Activated CD4-positive, alpha-beta T cell treated with anti-CD3 and anti-CD28 coated beads, Interleukin-2, amount 10 ng/mL, durations not matched to agents 24 days and 14 days (primary cell): ENCODE data around the gene MAST4. TPM values are rescaled to one million over a fixed set of nuclear protein-coding genes. Genes with fewer than 3 reads are reported as not detected.

ENCODE experiments used
- DNase-seq: peaks from one replicate; pipeline ENCODE4 v3.0.0; 2022
- H3K27ac Mint-ChIP-seq: one replicate; pipeline ENCODE4 v1.8.0; 2022; ENCODE audit warnings: mild to moderate bottlenecking, mixed read lengths
- H3K27me3 Mint-ChIP-seq: one replicate; pipeline ENCODE4 v1.8.0; 2022; ENCODE audit warnings: mixed read lengths
- H3K36me3 Mint-ChIP-seq: one replicate; pipeline ENCODE4 v1.8.0; 2022; ENCODE audit warnings: low read depth, mild to moderate bottlenecking, mixed read lengths
- H3K4me1 Mint-ChIP-seq: one replicate; pipeline ENCODE4 v1.8.0; 2021; ENCODE audit warnings: mixed read lengths
- H3K4me3 Mint-ChIP-seq: one replicate; pipeline ENCODE4 v1.8.0; 2022; ENCODE audit warnings: mild to moderate bottlenecking, moderate library complexity, mixed read lengths
- H3K9me3 Mint-ChIP-seq: one replicate; pipeline ENCODE4 v1.8.0; 2021; ENCODE audit warnings: mixed read lengths
- intact Hi-C: fragments of 100-400 bp; cut with micrococcal nuclease; formaldehyde crosslinking; loops from one replicate; pipeline ENCODE4 v1.15.1; 2023
- total RNA-seq: library from RNA; stranded (reverse); gene quantifications from 2 replicates; pipeline ENCODE4 v1.2.3, GENCODE V29; 2022

The MAST4 gene
- total RNA-seq, 1 donor from 2014 or later, result 16.1 TPM

- Mint-ChIP-seq H3K27ac (no peak overlapping the region), H3K27me3 (no peaks in the 10 kb centered on the region), H3K4me1 (peaks cover 11% of the 10 kb centered on the region), H3K4me3 (no peak overlapping the region), H3K9me3 (peaks cover 9% of the 10 kb centered on the region), H3K36me3 (peaks cover 8% of the 10 kb centered on the region)
- no peak for DNase-seq
- intact Hi-C loops, result no loop called here
Measured at GRCh38 chr5:67043796-67044511, 447.8 kb downstream of the MAST4 start.

DNA sequence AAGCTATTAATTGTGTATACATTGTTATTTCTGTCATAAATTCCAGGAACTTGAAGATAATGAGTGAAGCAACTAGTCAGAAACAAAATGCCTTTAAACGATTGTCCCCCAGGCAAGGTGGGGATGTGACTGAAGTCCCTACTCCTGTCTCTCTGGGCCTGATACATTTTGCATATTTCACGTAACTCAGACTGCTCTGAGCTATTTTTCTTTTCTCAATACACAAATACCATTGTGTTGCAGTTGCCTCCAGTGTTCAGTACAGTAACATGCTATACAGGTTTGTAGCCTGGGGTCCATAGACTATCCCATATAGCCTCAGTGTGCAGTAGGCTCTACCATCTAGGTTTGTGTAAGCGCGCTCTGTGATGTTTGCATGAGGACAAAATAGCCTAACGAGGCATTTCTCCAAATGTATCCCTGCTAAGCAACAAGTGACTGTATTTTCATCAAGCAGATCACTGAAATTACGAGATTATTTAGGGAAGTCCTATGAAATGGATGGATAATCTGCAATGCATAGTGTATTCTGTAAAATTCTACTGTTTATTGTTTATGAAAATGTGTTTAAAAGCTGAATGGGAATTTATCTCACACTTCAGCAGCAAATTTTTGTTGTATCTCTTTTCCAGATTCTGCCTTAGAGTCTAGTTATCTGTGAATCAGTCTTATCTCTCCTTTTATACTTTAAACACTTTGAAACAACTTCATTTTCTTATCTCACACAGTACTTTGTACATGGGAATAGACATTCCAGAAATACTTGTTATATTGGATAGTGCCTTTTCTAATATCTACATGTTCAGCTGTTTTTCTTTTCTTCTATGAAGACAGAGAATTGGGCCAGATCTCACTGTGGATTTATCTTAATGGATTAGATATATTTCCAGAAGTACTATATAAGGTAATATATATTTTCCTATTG, 449.9 kb downstream of the MAST4 start:
- intact Hi-C loops, result no loop called here
- Mint-ChIP-seq H3K4me1 (peaks cover 13% of the 10 kb centered on the region), H3K27me3 (no peaks in the 10 kb centered on the region), H3K27ac (no peak overlapping the region), H3K4me3 (no peak overlapping the region), H3K36me3 (peaks cover 4% of the 10 kb centered on the region), H3K9me3 (peaks cover 5% of the 10 kb centered on the region)
- peak; percentile 41 for DNase-seq

DNA sequence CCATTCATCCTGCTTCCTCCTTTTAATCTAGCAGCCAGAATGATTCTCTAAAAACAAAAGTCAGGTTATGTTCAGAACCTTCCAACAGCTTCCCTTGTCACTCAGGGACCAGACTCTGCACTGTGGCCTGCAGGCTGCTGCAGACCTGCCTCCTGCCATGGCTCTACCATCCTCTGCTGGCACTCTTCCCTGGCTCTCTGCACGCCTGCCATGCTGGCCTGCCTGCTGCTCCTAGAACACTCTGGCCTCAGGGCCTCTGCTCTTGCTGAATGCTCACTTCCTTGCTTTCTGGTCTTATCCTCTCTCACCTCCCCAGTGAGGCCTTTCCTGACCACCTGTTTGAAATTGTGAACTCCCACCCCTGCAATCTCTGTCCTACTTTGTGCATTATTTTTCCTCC, 451.0 kb downstream of the MAST4 start:
- peaks cover 5% of the 10 kb centered on the region for H3K9me3 Mint-ChIP-seq
- peaks cover 4% of the 10 kb centered on the region for H3K36me3 Mint-ChIP-seq
- peaks cover 10% of the 10 kb centered on the region for H3K4me1 Mint-ChIP-seq
- intact Hi-C loops, result no loop called here
- no peak overlapping the region for H3K27ac Mint-ChIP-seq
- DNase-seq, result peak; percentile 42
- H3K4me3 Mint-ChIP-seq, result no peak overlapping the region
- H3K27me3 Mint-ChIP-seq, result no peaks in the 10 kb centered on the region

DNA sequence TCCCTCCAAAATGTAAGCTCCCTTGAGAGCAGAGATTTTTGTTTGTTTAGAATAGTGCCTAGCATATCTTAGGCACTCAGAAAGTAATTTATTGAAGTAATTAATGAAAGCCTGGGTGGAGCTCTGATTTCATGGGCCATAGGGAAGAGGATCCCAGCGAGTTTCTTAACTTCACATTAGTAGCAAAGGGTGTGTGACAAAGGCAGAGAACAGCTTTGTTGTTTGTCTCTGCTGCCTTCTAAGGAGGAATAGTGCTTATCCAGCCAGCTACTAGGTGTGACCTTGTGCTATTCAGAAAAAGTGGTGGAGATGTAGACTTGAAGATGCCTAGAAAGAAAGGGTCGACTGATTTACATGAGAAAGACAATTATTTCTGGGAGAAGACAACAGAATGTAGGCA, 451.4 kb downstream of the MAST4 start:
- Mint-ChIP-seq H3K4me1 (peaks cover 10% of the 10 kb centered on the region), H3K27me3 (no peaks in the 10 kb centered on the region), H3K27ac (no peak overlapping the region)

DNA sequence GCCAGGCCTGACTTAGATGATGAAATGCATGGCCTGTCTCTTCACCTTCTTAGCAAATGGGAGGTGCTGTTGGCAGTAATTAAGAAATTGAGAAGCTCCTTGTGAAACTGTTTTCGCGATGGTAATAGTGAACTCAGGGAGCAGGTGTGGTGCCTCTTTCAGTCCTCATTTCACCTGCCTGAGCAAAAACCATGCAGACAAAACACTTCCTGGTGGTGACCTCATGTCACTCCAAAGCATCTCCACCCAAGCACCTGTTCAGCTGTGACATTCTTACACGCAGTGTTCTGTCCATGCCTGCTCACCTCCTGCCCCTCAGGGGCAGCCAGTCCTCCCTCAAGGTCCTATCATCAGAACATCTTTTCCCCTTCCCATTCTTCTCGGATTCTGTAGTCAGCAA, 453.9 kb downstream of the MAST4 start:
- H3K4me1 Mint-ChIP-seq, result peaks cover 8% of the 10 kb centered on the region
- peaks cover 3% of the 10 kb centered on the region for H3K36me3 Mint-ChIP-seq
- no peaks in the 10 kb centered on the region for H3K27me3 Mint-ChIP-seq
- no peak overlapping the region for H3K27ac Mint-ChIP-seq
- no peak overlapping the region for H3K4me3 Mint-ChIP-seq
- H3K9me3 Mint-ChIP-seq, result no peaks in the 10 kb centered on the region
- intact Hi-C loops, result no loop called here
- peak; percentile 56 for DNase-seq

More for the DNA sequence above, 451.4 kb downstream of the MAST4 start:
- no peak overlapping the region for H3K4me3 Mint-ChIP-seq
- DNase-seq, result peak; percentile 8
- intact Hi-C loops, result no loop called here
- peaks cover 5% of the 10 kb centered on the region for H3K9me3 Mint-ChIP-seq
- peaks cover 1% of the 10 kb centered on the region for H3K36me3 Mint-ChIP-seq

- peaks cover 6% of the 10 kb centered on the region for H3K36me3 Mint-ChIP-seq
- H3K4me3 Mint-ChIP-seq, result no peak overlapping the region
- H3K9me3 Mint-ChIP-seq, result no peaks in the 10 kb centered on the region
- H3K27me3 Mint-ChIP-seq, result no peaks in the 10 kb centered on the region
- DNase-seq, result peak; percentile 40
- H3K4me1 Mint-ChIP-seq, result peaks cover 8% of the 10 kb centered on the region
- no peak overlapping the region for H3K27ac Mint-ChIP-seq
- intact Hi-C loops, result no loop called here
Measured at GRCh38 chr5:67050635-67051034, 454.4 kb downstream of the MAST4 start.

DNA sequence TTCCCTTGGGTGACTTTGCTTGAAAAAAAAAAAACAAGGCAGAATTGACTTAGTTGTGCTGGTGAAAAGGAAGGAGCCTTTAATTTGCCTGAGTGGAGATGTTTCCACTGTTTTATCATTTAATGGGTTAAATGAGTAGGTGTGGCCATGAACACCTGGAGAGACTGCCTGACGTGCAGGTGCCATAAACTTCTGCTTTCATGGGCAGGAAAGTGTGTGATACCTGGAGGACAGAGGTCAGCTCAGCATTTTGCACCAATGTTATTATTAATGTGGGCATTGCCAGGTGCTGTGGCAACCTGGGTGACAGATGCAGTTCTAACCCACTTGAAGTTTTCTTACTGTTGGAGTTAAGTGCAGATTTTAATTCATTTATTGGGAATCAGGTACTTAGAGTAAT, 455.0 kb downstream of the MAST4 start:
- H3K27me3 Mint-ChIP-seq, result no peaks in the 10 kb centered on the region
- H3K9me3 Mint-ChIP-seq, result no peaks in the 10 kb centered on the region
- H3K36me3 Mint-ChIP-seq, result peaks cover 7% of the 10 kb centered on the region
- no peak overlapping the region for H3K27ac Mint-ChIP-seq
- H3K4me3 Mint-ChIP-seq, result no peak overlapping the region
- peaks cover 8% of the 10 kb centered on the region for H3K4me1 Mint-ChIP-seq
- DNase-seq, result peak; percentile 16
- intact Hi-C loops, result no loop called here

DNA sequence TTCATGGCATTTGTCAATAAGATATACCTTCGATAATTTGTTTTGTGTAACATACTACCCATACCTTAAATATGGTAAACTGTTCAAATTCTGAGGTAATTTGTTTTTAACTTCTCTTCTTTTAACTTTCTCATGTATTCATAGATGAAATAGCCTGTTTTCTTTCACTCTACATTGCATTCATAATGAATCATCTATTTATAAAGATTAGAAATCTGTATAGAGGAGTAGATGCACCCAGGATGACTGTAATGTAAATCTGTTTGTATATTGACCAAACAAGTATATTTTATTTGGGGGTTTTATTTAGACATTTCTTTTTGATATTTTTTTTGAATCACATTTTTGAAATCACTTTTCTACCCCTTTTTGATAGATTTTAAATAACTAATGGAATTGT, 455.8 kb downstream of the MAST4 start:
- H3K9me3 Mint-ChIP-seq, result no peaks in the 10 kb centered on the region
- H3K4me3 Mint-ChIP-seq, result no peak overlapping the region
- no peak overlapping the region for H3K27ac Mint-ChIP-seq
- peaks cover 7% of the 10 kb centered on the region for H3K36me3 Mint-ChIP-seq
- no peak for DNase-seq
- peaks cover 8% of the 10 kb centered on the region for H3K4me1 Mint-ChIP-seq
- H3K27me3 Mint-ChIP-seq, result no peaks in the 10 kb centered on the region
- intact Hi-C loops, result no loop called here

- no peaks in the 10 kb centered on the region for H3K27me3 Mint-ChIP-seq
Measured at GRCh38 chr5:67053229-67053628, 457.0 kb downstream of the MAST4 start.

DNA sequence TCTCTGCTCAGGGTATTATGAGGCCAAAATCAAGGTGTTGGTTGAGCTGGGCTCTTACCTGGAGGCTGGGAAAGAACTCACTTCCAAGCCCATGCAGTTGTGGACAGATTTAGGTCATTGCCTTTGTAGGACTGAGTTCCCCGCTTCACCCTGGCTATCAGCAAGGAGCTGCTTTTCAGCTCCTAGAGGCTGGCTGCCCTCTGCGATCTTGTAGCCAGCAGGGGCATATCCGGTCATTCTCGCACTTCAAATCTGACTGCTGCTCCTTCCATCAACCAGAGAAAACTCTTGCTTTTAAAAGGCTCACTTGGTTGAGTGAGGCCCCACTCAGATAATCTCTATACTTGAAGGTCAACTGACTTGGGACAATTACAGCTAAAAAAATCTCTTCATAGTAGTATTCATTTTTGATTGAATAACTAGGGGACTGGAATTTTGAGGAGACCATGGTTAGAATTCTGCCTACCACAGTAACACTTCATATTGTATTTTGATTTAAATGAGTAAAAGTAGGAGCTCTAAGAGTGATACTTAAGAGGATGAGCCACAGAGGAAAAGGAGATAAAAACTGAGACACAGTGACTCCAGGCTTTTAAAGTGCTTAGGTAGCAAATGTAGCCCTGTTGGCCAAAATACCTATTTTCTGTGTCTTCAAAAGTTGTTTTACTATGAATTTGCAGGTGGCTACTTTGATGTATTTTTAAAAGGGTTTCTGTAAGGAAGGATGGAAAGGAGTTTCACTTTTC, 463.0 kb downstream of the MAST4 start:
- H3K4me3 Mint-ChIP-seq, result no peak overlapping the region
- DNase-seq, result peak; percentile 45
- intact Hi-C loops, result no loop called here
- H3K9me3 Mint-ChIP-seq, result peaks cover 5% of the 10 kb centered on the region
- H3K27me3 Mint-ChIP-seq, result no peaks in the 10 kb centered on the region
- H3K36me3 Mint-ChIP-seq, result peaks cover 21% of the 10 kb centered on the region
- H3K27ac Mint-ChIP-seq, result no peak overlapping the region
- peaks cover 9% of the 10 kb centered on the region for H3K4me1 Mint-ChIP-seq

More at GRCh38 chr5:67053229-67053628, 457.0 kb downstream of the MAST4 start:
- peaks cover 11% of the 10 kb centered on the region for H3K36me3 Mint-ChIP-seq
- H3K27ac Mint-ChIP-seq, result no peak overlapping the region
- intact Hi-C loops, result no loop called here
- H3K4me3 Mint-ChIP-seq, result no peak overlapping the region
- no peaks in the 10 kb centered on the region for H3K9me3 Mint-ChIP-seq
- peaks cover 10% of the 10 kb centered on the region for H3K4me1 Mint-ChIP-seq
- peak; percentile 27 for DNase-seq

GRCh38 chr5:67059744-67060490, 463.7 kb downstream of the MAST4 start:
- intact Hi-C loops, result loop anchor here (5.0 kb wide), 1 partner anchor 42 kb away; no protein-coding TSS in a partner anchor

GRCh38 chr5:67061511-67061910, 465.3 kb downstream of the MAST4 start:
- no peak overlapping the region for H3K27ac Mint-ChIP-seq
- intact Hi-C loops, result loop anchor here (5.0 kb wide), 1 partner anchor 41 kb away; no protein-coding TSS in a partner anchor
- DNase-seq, result no peak

More at GRCh38 chr5:67059744-67060490, 463.7 kb downstream of the MAST4 start:
- Mint-ChIP-seq H3K36me3 (peaks cover 20% of the 10 kb centered on the region), H3K27me3 (no peaks in the 10 kb centered on the region), H3K9me3 (peaks cover 5% of the 10 kb centered on the region), H3K4me3 (no peak overlapping the region), H3K27ac (no peak overlapping the region), H3K4me1 (peaks cover 9% of the 10 kb centered on the region)
- DNase-seq, result peak; percentile 25

DNA sequence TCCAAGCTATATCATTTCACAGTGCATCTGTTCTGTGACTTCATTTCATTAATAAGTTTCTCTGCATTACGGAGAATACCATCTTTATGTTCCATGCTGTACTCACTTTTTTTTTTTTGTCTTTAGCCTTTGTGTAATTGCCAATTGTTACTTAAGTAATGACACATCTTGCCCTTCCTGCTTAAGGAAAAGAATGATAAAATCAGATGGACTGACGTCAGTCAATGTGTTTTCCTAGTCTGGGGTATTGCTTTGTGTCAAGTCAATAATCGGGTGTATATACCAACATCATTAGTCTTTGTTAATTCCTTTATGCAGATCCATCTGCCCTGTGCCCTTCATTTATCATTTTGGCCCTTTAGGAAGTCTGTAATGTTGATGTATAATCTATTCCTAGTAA, 466.9 kb downstream of the MAST4 start:
- Mint-ChIP-seq H3K36me3 (peaks cover 12% of the 10 kb centered on the region), H3K27me3 (no peaks in the 10 kb centered on the region), H3K9me3 (peaks cover 5% of the 10 kb centered on the region), H3K4me3 (no peak overlapping the region), H3K4me1 (peaks cover 17% of the 10 kb centered on the region), H3K27ac (no peak overlapping the region)
- intact Hi-C loops, result loop anchor here (5.0 kb wide), 1 partner anchor 39 kb away; no protein-coding TSS in a partner anchor
- peak; percentile 7 for DNase-seq

More at GRCh38 chr5:67061511-67061910, 465.3 kb downstream of the MAST4 start:
- peaks cover 15% of the 10 kb centered on the region for H3K36me3 Mint-ChIP-seq
- H3K4me1 Mint-ChIP-seq, result peaks cover 17% of the 10 kb centered on the region
- H3K27me3 Mint-ChIP-seq, result no peaks in the 10 kb centered on the region
- H3K9me3 Mint-ChIP-seq, result peaks cover 5% of the 10 kb centered on the region
- no peak overlapping the region for H3K4me3 Mint-ChIP-seq
